Measurements from ENCODE around the gene RPAIN.

The RPAIN gene

GRCh38 chr17:5419959-5420653 lies at the start of gene RPAIN (continued):
- TF ChIP-seq PATZ1 (tag by site-specific recombination; IDR thresholded peaks at IDR 0.05), result no peak
- no peak for TF ChIP-seq ZNF350 (tag by site-specific recombination; IDR thresholded peaks at IDR 0.05)
- no peak for TF ChIP-seq ZNF184 (tag by site-specific recombination; IDR thresholded peaks at IDR 0.05)
- 0 out of 2 replicates have a peak, but pooled peaks have one; percentile 41 for TF ChIP-seq ZNF324 (tag by site-specific recombination; IDR thresholded peaks at IDR 0.05)
- peak; percentile 92 for TF ChIP-seq ZBTB17 (tag by site-specific recombination; IDR thresholded peaks at IDR 0.05)
- TF ChIP-seq TCF7L2 (IDR thresholded peaks at IDR 0.05; ENCODE audit: borderline replicate concordance, low read depth, low read length), result no peak
- TF ChIP-seq ZNF423 (tag by site-specific recombination; IDR thresholded peaks at IDR 0.05), result peak; percentile 80
- TF ChIP-seq ZNF433 (tag by site-specific recombination; IDR thresholded peaks at IDR 0.05; ENCODE audit: low read depth), result no peak
- TF ChIP-seq ZNF19 (tag by site-specific recombination; IDR thresholded peaks at IDR 0.05; ENCODE audit: low read depth), result no peak
- TF ChIP-seq YY1 (tag by site-specific recombination; IDR thresholded peaks at IDR 0.05), result peak; percentile 65; the same call in 1 of the 2 replicates
- TF ChIP-seq ZNF843 (tag by site-specific recombination; IDR thresholded peaks at IDR 0.05), result 0 out of 2 replicates have a peak, but pooled peaks have one; percentile 27
- peak; percentile 99 for TF ChIP-seq ZNF335 (tag by site-specific recombination; conservative IDR thresholded peaks at IDR 0.05)
- TF ChIP-seq KLF7 (tag by site-specific recombination; IDR thresholded peaks at IDR 0.05; ENCODE audit: borderline replicate concordance), result no peak
- TF ChIP-seq ZNF48 (tag by site-specific recombination; IDR thresholded peaks at IDR 0.05), result no peak
- TF ChIP-seq ZNF76 (tag by site-specific recombination; IDR thresholded peaks at IDR 0.05; ENCODE audit: borderline replicate concordance, low read depth), result peak; percentile 97
- no peak for TF ChIP-seq OSR2 (tag by site-specific recombination; IDR thresholded peaks at IDR 0.05)
- 0 out of 2 replicates have a peak, but pooled peaks have one; percentile 19 for TF ChIP-seq ZBTB11 (tag by site-specific recombination; conservative IDR thresholded peaks at IDR 0.05; ENCODE audit: low read depth)
- no peak for TF ChIP-seq ZNF274 (IDR thresholded peaks at IDR 0.05; ENCODE audit: low read length)
- no peak for TF ChIP-seq ZNF274 (tag by site-specific recombination; IDR thresholded peaks at IDR 0.05; ENCODE audit: borderline replicate concordance)
- peak; percentile 60 for TF ChIP-seq IKZF3 (tag by site-specific recombination; IDR thresholded peaks at IDR 0.05)
- TF ChIP-seq ZNF138 (tag by site-specific recombination; IDR thresholded peaks at IDR 0.05; ENCODE audit: borderline replicate concordance), result no peak
- TF ChIP-seq ZNF473 (tag by site-specific recombination; IDR thresholded peaks at IDR 0.05), result no peak
- no peak for TF ChIP-seq ZNF248 (tag by site-specific recombination; IDR thresholded peaks at IDR 0.05)

- Histone ChIP-seq H3K36me3 (ENCODE audit: control insufficient read depth in 2 of 2, insufficient read depth in 1 of 2, low read length in 2 of 2) (peaks cover 80 to 88% of the 10 kb centered on the region in 2 experiments), H3K4me1 (ENCODE audit: control insufficient read depth, insufficient read depth, low read length) (no peaks in the 10 kb centered on the region; the same call in 1 of the 2 replicates), H3K27ac (ENCODE audit: extremely low read depth, low read depth, low read length) (no peak overlapping the region), H3K9me3 (ENCODE audit: control insufficient read depth, insufficient read depth, low read depth, low read length) (no peaks in the 10 kb centered on the region), H3K4me3 (ENCODE audit: low read depth, low read length) (no peak overlapping the region)
- TF ChIP-seq ZNF530 (tag by site-specific recombination; IDR thresholded peaks at IDR 0.05; ENCODE audit: low read depth) (no peak), ZNF174 (tag by site-specific recombination; IDR thresholded peaks at IDR 0.05) (no peak)
- ChIA-PET POLR2A (no interaction called here), CTCF (no interaction called here)
These were observed 49.6 kb upstream of the RPAIN start for GRCh38 chr17:5370411-5370810.

Data from HEK293 (cell line).